Spleen (tissue), 7 donors: ENCODE results near the gene SIGLECL1.

Experiments used
- CTCF ChIP-seq, 11 experiments: fragments of 200-600 bp in 7 of 11; fragments of 450-650 bp in 4 of 11; sonication (generic) in 4 of 11; IDR thresholded peaks in 8 of 11; conservative IDR thresholded peaks in 3 of 11; 1 replicate in 7 of 11; 2 replicates in 4 of 11; pipeline versions ENCODE4 v1.4.0 to v1.8.0; 2016 to 2021; ENCODE audit warnings: antibody characterized with exemption in 11 of 11, inconsistent platforms in 4 of 11, mild to moderate bottlenecking in 1 of 11
- POLR2A ChIP-seq, 3 donors: fragments of 450-650 bp; IDR thresholded peaks; one replicate each; pipeline ENCODE4 v1.5.1; 2017; ENCODE audit warnings: antibody characterized with exemption in 3 of 3, mild to moderate bottlenecking in 1 of 3
- POLR2AphosphoS5 ChIP-seq, 3 donors: sonication (generic); formaldehyde crosslinking; IDR thresholded peaks; one replicate each; pipeline ENCODE4 v1.5.1; 2017; ENCODE audit warnings: antibody characterized with exemption in 3 of 3
- donor health status: DM: no; HTN: no; CAD: no; lungs with moderate emphysema.
- donor health status: DM: no; HTN: no; CAD: no.
- donor health status: DM: no; HTN: no; CAD: no.

- TF ChIP-seq CTCF (IDR thresholded peaks at IDR 0.05 in 8 of 11, conservative IDR thresholded peaks at IDR 0.05 in 3 of 11) (no peak), POLR2A (IDR thresholded peaks at IDR 0.05) (no peak), POLR2AphosphoS5 (IDR thresholded peaks at IDR 0.05) (no peak)
Observed at GRCh38 chr19:51226067-51226466, 24.8 kb upstream of the SIGLECL1 start.
